Keratinocyte (primary cell): Measurements from ENCODE around the gene GFRA3.

ENCODE experiments used
- CTCF ChIP-seq, 3 experiments: IDR thresholded peaks in 1 of 3; conservative IDR thresholded peaks in 1 of 3; optimal IDR thresholded peaks in 1 of 3; 2 replicates in 2 of 3; 3 replicates in 1 of 3; pipeline versions ENCODE3 to v1.5.1; 2011; ENCODE audit warnings: low read length in 3 of 3, mild to moderate bottlenecking in 3 of 3, moderate library complexity in 2 of 3, control low read depth in 1 of 3, inconsistent platforms in 1 of 3; ENCODE audit not compliant: insufficient read depth in 2 of 3; ENCODE audit errors: extremely low read depth in 1 of 3
- EZH2 ChIP-seq: IDR thresholded peaks from one replicate; pipeline ENCODE4 v1.6.1; 2012; ENCODE audit warnings: inconsistent platforms, mild to moderate bottlenecking, low read length, moderate library complexity

GRCh38 chr5:138275379-138275782, 960 bp upstream of the GFRA3 start:
- TF ChIP-seq CTCF (optimal IDR thresholded peaks at IDR 0.05 in 1 of 3, IDR thresholded peaks at IDR 0.05 in 1 of 3, conservative IDR thresholded peaks at IDR 0.05 in 1 of 3; ENCODE audit: extremely low read depth in 1 of 3, insufficient read depth in 2 of 3, low read length in 3 of 3) (no peak), EZH2 (no peak)
